GM18951 (cell line): ENCODE measurements around the gene RIT2.

Source experiments
- POLR2A ChIP-seq: IDR thresholded peaks from 4 replicates; pipeline ENCODE4 v1.6.1; 2011; ENCODE audit warnings: mild to moderate bottlenecking; ENCODE audit not compliant: insufficient read length, insufficient read depth; ENCODE audit errors: extremely low read depth
- in situ Hi-C: fragments of 300-500 bp; cut with MboI; formaldehyde crosslinking; loops from one replicate; pipeline ENCODE4 v1.12.0; 2022; ENCODE audit warnings: low sequenced_read_pairs, mixed read lengths, inconsistent platforms; ENCODE audit not compliant: unreplicated experiment

Gene RIT2

GRCh38 chr18:42712065-42712464 lies 403.4 kb downstream of the RIT2 start:
- in situ Hi-C loops: no loop called here

GRCh38 chr18:42707080-42707479 lies 408.4 kb downstream of the RIT2 start:
- no peak for TF ChIP-seq POLR2A
- in situ Hi-C loops: no loop called here

More at GRCh38 chr18:42712065-42712464, 403.4 kb downstream of the RIT2 start:
- TF ChIP-seq POLR2A: no peak

GRCh38 chr18:42706618-42707017 lies 408.9 kb downstream of the RIT2 start:
- in situ Hi-C loops: no loop called here
- no peak for TF ChIP-seq POLR2A

- no peak for TF ChIP-seq POLR2A
- in situ Hi-C loops: no loop called here
Measured at GRCh38 chr18:42706029-42706608, 409.4 kb downstream of the RIT2 start.
